Osteoblast (primary cell): Measurements from ENCODE around the gene KAT6B. TPM values are rescaled to one million over a fixed set of nuclear protein-coding genes. Genes with fewer than 3 reads are reported as not detected.

Source experiments
- DNase-seq: peaks from one replicate; pipeline ENCODE4 v3.0.0; 2011; ENCODE audit warnings: low spot score, mixed read lengths; ENCODE audit not compliant: insufficient read length; ENCODE audit errors: missing footprints
- H2AFZ ChIP-seq: 2 replicates; pipeline ENCODE4 v1.6.0; 2011; ENCODE audit warnings: mild to moderate bottlenecking, low read length
- H3K27ac ChIP-seq: 2 replicates; pipeline ENCODE4 v1.5.1; 2011; ENCODE audit warnings: mild to moderate bottlenecking, low read depth, low read length, moderate library complexity
- H3K27me3 ChIP-seq: 2 replicates; pipeline ENCODE4 v1.6.0; 2012; ENCODE audit warnings: mild to moderate bottlenecking, control low read depth, inconsistent platforms, low read length, moderate library complexity; ENCODE audit not compliant: insufficient read depth
- H3K36me3 ChIP-seq: 2 replicates; pipeline ENCODE4 v1.5.1; 2011; ENCODE audit warnings: mild to moderate bottlenecking, low read length, control low read depth, moderate library complexity; ENCODE audit not compliant: insufficient read depth
- H3K4me1 ChIP-seq: 2 replicates; pipeline ENCODE4 v1.5.1; 2011; ENCODE audit warnings: mild to moderate bottlenecking, low read length, control low read depth, moderate library complexity; ENCODE audit not compliant: insufficient read depth
- H3K4me2 ChIP-seq: 2 replicates; pipeline ENCODE4 v1.6.0; 2011; ENCODE audit warnings: mild to moderate bottlenecking, low read length; ENCODE audit not compliant: insufficient read depth
- H3K4me3 ChIP-seq: fragments of 200-600 bp; sonication (generic); 3 replicates; pipeline ENCODE4 v1.5.1; 2012; ENCODE audit warnings: mild to moderate bottlenecking, low read length, inconsistent platforms; ENCODE audit not compliant: insufficient read depth
- H3K79me2 ChIP-seq: 2 replicates; pipeline ENCODE4 v1.6.0; 2012; ENCODE audit warnings: mild to moderate bottlenecking, low read length, control low read depth, inconsistent platforms; ENCODE audit not compliant: insufficient read depth
- H3K9me3 ChIP-seq: 2 replicates; pipeline ENCODE4 v1.5.1; 2011; ENCODE audit warnings: low read depth, low read length, control low read depth
- H4K20me1 ChIP-seq: 2 replicates; pipeline ENCODE4 v1.6.0; 2012; ENCODE audit warnings: mild to moderate bottlenecking, low read length, control low read depth; ENCODE audit not compliant: insufficient read depth
- CTCF ChIP-seq: IDR thresholded peaks from 2 replicates; pipeline ENCODE4 v1.5.1; 2011; ENCODE audit warnings: mild to moderate bottlenecking, low read depth, low read length, moderate library complexity; ENCODE audit errors: extremely low read depth
- total RNA-seq: library from RNA; depleted of rRNA; stranded (reverse); fragments of >200 nt; gene quantifications from 2 replicates; pipeline ENCODE4 v1.2.3, GENCODE V29; 2012

KAT6B gene
- total RNA-seq, 1 donor, result 24.6 TPM

- no peak overlapping the region for H3K4me3 ChIP-seq
- H4K20me1 ChIP-seq, result no peaks in the 10 kb centered on the region
- H3K9me3 ChIP-seq, result no peaks in the 10 kb centered on the region
- no peaks in the 10 kb centered on the region for H3K36me3 ChIP-seq
- peaks cover 8% of the 10 kb centered on the region for H3K4me1 ChIP-seq
- H3K27me3 ChIP-seq, result no peaks in the 10 kb centered on the region
- TF ChIP-seq CTCF, result no peak
- no peak overlapping the region for H2AFZ ChIP-seq
- peak; percentile 54 for DNase-seq
- no peaks in the 10 kb centered on the region for H3K79me2 ChIP-seq
- no peak overlapping the region for H3K4me2 ChIP-seq
- H3K27ac ChIP-seq, result no peak overlapping the region
These were observed 9.4 kb upstream of the KAT6B start for GRCh38 chr10:74816824-74817498.

- no peaks in the 10 kb centered on the region for H3K79me2 ChIP-seq
- no peak overlapping the region for H3K4me3 ChIP-seq
- H3K4me1 ChIP-seq, result peaks cover 23% of the 10 kb centered on the region
- peak; percentile 10 for DNase-seq
- H2AFZ ChIP-seq, result peak overlapping the region; percentile 66
- TF ChIP-seq CTCF, result no peak
- H3K27ac ChIP-seq, result peak overlapping the region; percentile 84
- H3K4me2 ChIP-seq, result no peak overlapping the region
- H3K9me3 ChIP-seq, result no peaks in the 10 kb centered on the region
- H3K27me3 ChIP-seq, result no peaks in the 10 kb centered on the region
- H4K20me1 ChIP-seq, result no peaks in the 10 kb centered on the region
- no peaks in the 10 kb centered on the region for H3K36me3 ChIP-seq
These were observed 4.9 kb upstream of the KAT6B start for GRCh38 chr10:74821501-74821900.

- Histone ChIP-seq H3K27ac (peak overlapping the region; percentile 84), H3K4me3 (no peak overlapping the region)
- no peak for DNase-seq
These were observed 4.3 kb upstream of the KAT6B start for GRCh38 chr10:74822101-74822500.

More at GRCh38 chr10:74822101-74822500, 4.3 kb upstream of the KAT6B start:
- Histone ChIP-seq H3K4me2 (peak overlapping the region; percentile 37), H3K36me3 (no peaks in the 10 kb centered on the region), H3K79me2 (peaks cover 2% of the 10 kb centered on the region), H3K27me3 (no peaks in the 10 kb centered on the region), H4K20me1 (peaks cover 2% of the 10 kb centered on the region), H3K4me1 (peaks cover 24% of the 10 kb centered on the region), H2AFZ (peak overlapping the region; percentile 66), H3K9me3 (no peaks in the 10 kb centered on the region)
- TF ChIP-seq CTCF, result no peak
